ENCODE measurements around the gene FOXN1.

The FOXN1 gene

GRCh38 chr17:28491286-28491685 is 14.9 kb upstream of the FOXN1 start:
- no peak overlapping the region for H3K27ac ChIP-seq
- TF ChIP-seq ZFX (IDR thresholded peaks at IDR 0.05): no peak
- TF ChIP-seq CTCF (conservative IDR thresholded peaks at IDR 0.05): no peak

GRCh38 chr17:28491860-28492259 is 14.3 kb upstream of the FOXN1 start:
- H3K27ac ChIP-seq: no peak overlapping the region

DNA sequence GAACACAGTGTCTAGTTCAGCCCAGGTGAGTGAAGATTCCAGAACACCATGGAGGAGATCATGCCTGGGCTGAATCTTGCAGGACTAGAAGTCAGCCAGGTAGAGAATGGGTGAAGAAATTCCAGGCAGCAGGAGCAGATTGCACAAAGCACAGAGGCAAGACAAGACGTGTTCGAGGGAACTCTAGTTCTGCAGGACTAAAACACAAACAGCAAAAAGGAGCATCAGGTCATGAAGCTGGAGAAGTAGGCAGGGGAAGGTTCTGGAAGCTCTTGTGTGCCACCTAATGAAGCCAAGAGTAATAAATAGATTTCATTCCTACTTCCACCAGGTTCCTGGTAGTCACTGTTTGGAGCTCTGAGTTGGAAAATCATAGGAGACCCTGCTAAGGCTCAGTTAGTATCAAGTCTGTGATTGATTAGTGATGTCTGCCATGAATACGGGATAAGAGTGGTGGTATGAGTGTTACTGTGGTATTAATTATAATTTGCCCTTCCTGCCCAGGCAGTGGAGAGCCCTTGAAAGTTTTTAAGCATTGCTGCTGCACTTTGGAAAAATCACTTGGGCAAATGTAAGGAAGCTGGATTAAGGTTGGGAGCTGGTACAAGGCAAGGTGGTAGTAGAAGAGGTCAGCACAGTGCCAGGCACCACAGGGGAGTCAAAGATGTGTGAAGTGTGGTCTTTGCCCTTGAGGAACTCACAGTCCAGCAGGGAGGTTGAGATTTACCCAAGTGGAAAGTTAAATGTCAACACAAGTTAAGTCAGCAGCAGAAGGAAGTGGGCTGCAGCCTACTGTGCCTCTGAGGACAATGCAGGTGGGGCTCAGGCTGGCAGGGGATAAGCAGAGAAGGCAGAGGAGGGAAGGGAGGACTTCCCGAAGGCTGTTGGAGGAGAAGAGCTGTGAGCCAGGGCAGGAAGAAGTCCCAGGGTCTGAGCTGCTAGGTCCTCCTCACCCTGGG is 13.5 kb upstream of the FOXN1 start:
- TF ChIP-seq ZFX (IDR thresholded peaks at IDR 0.05): no peak
- no peak for TF ChIP-seq CTCF (conservative IDR thresholded peaks at IDR 0.05)
- H3K27ac ChIP-seq: no peak overlapping the region

More at GRCh38 chr17:28491860-28492259, 14.3 kb upstream of the FOXN1 start:
- no peak for TF ChIP-seq CTCF (conservative IDR thresholded peaks at IDR 0.05)
- no peak for TF ChIP-seq ZFX (IDR thresholded peaks at IDR 0.05)

DNA sequence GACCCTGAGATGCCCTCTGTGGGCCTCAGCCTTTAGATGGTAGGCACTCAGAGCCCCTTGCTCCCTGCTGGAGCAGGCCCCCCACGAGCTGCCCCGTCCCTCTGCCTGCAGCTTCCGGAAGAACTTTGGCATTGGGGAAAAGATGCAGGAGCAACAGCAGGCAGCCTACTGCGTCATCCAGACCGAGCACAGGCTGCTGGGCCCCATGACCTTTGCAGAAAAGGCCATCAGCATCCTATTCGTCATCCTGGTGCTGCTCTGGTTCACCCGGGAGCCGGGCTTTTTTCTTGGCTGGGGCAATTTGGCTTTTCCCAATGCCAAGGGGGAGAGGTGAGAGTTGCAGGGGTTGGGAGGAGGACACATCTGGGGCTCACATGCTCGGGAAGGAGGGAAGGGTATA is 12.7 kb upstream of the FOXN1 start:
- no peak overlapping the region for H3K27ac ChIP-seq
- no peak for TF ChIP-seq CTCF (conservative IDR thresholded peaks at IDR 0.05)
- TF ChIP-seq ZFX (IDR thresholded peaks at IDR 0.05): no peak

DNA sequence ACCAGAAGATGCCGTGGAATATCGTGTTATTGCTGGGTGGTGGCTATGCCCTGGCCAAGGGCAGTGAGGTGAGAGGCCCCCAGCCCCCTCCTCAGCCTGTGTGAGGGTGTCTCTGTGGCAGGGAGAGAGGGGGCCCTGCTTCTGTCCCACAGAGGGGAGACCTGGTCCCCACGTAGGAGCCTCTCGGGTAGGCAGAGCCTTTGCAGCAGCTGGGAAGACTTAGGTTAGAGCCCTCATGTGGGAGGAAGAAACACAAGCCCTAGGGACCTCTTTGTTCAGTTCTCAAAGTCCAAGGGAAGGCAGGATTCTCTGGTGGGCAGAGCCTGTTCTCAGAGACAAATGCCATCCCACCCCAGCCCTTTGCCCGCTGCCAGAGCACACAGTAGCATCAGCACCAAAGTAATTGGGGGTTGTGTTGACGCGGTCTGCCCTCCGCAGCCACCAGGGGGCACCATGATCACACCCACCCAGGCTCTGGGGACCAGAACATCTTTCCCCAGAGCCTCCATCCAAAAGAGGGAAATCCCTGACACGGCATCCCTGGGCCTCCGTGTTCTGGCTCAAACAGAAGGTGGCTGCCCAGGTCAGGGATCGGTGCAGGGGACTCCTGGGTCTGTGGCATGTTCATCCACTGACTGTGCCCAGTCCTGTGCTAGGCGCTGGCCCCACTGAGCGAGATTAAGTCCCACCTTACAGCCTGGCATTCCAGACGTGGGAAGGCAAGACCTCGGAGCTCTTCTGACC is 11.5 kb upstream of the FOXN1 start:
- TF ChIP-seq ZFX (IDR thresholded peaks at IDR 0.05) (no peak), CTCF (conservative IDR thresholded peaks at IDR 0.05) (peak; percentile 95)
- no peak overlapping the region for H3K27ac ChIP-seq

GRCh38 chr17:28495635-28496034 is 10.5 kb upstream of the FOXN1 start:
- TF ChIP-seq ZFX (IDR thresholded peaks at IDR 0.05) (no peak), CTCF (conservative IDR thresholded peaks at IDR 0.05) (no peak)
- H3K27ac ChIP-seq: peak overlapping the region; percentile 68; the same call in 1 of the 2 replicates

GRCh38 chr17:28497931-28498330 is 8.2 kb upstream of the FOXN1 start:
- no peak for TF ChIP-seq CTCF (conservative IDR thresholded peaks at IDR 0.05)
- no peak for TF ChIP-seq ZFX (IDR thresholded peaks at IDR 0.05)

More at GRCh38 chr17:28497931-28498330, 8.2 kb upstream of the FOXN1 start:
- H3K27ac ChIP-seq: peak overlapping the region; percentile 68

Data from C4-2B (cell line).